ENCODE data around the gene ABCC1.

DNA sequence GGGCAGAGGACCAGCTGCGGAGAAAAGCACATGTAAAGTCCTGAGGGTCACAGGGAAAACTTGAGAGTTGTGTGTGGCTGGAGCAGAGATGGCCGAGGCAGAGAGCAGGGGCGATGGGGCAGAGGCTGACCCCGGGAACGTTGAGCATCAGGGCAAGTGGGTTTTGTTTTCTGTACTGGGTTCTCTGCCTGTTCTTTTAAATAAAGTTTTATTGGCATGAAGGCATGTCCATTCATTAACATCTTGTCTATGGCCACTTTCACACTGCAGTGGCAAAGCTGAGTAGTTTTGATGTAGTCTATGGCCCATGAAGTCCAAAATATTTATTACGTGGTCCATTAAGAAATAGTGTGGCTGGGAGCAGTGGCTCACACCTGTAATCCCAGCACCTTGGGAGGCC lies 64.4 kb downstream of the ABCC1 start:
- TF ChIP-seq, protein P1, sequence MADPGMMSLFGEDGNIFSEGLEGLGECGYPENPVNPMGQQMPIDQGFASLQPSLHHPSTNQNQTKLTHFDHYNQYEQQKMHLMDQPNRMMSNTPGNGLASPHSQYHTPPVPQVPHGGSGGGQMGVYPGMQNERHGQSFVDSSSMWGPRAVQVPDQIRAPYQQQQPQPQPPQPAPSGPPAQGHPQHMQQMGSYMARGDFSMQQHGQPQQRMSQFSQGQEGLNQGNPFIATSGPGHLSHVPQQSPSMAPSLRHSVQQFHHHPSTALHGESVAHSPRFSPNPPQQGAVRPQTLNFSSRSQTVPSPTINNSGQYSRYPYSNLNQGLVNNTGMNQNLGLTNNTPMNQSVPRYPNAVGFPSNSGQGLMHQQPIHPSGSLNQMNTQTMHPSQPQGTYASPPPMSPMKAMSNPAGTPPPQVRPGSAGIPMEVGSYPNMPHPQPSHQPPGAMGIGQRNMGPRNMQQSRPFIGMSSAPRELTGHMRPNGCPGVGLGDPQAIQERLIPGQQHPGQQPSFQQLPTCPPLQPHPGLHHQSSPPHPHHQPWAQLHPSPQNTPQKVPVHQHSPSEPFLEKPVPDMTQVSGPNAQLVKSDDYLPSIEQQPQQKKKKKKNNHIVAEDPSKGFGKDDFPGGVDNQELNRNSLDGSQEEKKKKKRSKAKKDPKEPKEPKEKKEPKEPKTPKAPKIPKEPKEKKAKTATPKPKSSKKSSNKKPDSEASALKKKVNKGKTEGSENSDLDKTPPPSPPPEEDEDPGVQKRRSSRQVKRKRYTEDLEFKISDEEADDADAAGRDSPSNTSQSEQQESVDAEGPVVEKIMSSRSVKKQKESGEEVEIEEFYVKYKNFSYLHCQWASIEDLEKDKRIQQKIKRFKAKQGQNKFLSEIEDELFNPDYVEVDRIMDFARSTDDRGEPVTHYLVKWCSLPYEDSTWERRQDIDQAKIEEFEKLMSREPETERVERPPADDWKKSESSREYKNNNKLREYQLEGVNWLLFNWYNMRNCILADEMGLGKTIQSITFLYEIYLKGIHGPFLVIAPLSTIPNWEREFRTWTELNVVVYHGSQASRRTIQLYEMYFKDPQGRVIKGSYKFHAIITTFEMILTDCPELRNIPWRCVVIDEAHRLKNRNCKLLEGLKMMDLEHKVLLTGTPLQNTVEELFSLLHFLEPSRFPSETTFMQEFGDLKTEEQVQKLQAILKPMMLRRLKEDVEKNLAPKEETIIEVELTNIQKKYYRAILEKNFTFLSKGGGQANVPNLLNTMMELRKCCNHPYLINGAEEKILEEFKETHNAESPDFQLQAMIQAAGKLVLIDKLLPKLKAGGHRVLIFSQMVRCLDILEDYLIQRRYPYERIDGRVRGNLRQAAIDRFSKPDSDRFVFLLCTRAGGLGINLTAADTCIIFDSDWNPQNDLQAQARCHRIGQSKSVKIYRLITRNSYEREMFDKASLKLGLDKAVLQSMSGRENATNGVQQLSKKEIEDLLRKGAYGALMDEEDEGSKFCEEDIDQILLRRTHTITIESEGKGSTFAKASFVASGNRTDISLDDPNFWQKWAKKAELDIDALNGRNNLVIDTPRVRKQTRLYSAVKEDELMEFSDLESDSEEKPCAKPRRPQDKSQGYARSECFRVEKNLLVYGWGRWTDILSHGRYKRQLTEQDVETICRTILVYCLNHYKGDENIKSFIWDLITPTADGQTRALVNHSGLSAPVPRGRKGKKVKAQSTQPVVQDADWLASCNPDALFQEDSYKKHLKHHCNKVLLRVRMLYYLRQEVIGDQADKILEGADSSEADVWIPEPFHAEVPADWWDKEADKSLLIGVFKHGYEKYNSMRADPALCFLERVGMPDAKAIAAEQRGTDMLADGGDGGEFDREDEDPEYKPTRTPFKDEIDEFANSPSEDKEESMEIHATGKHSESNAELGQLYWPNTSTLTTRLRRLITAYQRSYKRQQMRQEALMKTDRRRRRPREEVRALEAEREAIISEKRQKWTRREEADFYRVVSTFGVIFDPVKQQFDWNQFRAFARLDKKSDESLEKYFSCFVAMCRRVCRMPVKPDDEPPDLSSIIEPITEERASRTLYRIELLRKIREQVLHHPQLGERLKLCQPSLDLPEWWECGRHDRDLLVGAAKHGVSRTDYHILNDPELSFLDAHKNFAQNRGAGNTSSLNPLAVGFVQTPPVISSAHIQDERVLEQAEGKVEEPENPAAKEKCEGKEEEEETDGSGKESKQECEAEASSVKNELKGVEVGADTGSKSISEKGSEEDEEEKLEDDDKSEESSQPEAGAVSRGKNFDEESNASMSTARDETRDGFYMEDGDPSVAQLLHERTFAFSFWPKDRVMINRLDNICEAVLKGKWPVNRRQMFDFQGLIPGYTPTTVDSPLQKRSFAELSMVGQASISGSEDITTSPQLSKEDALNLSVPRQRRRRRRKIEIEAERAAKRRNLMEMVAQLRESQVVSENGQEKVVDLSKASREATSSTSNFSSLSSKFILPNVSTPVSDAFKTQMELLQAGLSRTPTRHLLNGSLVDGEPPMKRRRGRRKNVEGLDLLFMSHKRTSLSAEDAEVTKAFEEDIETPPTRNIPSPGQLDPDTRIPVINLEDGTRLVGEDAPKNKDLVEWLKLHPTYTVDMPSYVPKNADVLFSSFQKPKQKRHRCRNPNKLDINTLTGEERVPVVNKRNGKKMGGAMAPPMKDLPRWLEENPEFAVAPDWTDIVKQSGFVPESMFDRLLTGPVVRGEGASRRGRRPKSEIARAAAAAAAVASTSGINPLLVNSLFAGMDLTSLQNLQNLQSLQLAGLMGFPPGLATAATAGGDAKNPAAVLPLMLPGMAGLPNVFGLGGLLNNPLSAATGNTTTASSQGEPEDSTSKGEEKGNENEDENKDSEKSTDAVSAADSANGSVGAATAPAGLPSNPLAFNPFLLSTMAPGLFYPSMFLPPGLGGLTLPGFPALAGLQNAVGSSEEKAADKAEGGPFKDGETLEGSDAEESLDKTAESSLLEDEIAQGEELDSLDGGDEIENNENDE (IDR thresholded peaks at IDR 0.05; ENCODE audit: insufficient replicate concordance, low read length): no peak
- TF ChIP-seq POLR2AphosphoS5 (IDR thresholded peaks at IDR 0.05; ENCODE audit: low read depth, low read length): no peak
- no peak for TF ChIP-seq YY1 (IDR thresholded peaks at IDR 0.05; ENCODE audit: low read depth, low read length)
- TF ChIP-seq, protein P2, sequence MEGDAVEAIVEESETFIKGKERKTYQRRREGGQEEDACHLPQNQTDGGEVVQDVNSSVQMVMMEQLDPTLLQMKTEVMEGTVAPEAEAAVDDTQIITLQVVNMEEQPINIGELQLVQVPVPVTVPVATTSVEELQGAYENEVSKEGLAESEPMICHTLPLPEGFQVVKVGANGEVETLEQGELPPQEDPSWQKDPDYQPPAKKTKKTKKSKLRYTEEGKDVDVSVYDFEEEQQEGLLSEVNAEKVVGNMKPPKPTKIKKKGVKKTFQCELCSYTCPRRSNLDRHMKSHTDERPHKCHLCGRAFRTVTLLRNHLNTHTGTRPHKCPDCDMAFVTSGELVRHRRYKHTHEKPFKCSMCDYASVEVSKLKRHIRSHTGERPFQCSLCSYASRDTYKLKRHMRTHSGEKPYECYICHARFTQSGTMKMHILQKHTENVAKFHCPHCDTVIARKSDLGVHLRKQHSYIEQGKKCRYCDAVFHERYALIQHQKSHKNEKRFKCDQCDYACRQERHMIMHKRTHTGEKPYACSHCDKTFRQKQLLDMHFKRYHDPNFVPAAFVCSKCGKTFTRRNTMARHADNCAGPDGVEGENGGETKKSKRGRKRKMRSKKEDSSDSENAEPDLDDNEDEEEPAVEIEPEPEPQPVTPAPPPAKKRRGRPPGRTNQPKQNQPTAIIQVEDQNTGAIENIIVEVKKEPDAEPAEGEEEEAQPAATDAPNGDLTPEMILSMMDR (IDR thresholded peaks at IDR 0.05; ENCODE audit: control extremely low read depth in 1 of 3, insufficient read depth in 1 of 3, low read depth in 1 of 3, low read length in 3 of 3): no peak
- no peak for TF ChIP-seq POLR2A (IDR thresholded peaks at IDR 0.05; ENCODE audit: control extremely low read depth in 1 of 2, low read depth in 2 of 2, low read length in 2 of 2)
- no peak for TF ChIP-seq CBX8 (IDR thresholded peaks at IDR 0.05; ENCODE audit: borderline replicate concordance, low read depth, low read length)
- no peak for TF ChIP-seq TAF1 (IDR thresholded peaks at IDR 0.05; ENCODE audit: low read depth, low read length)
- no peak for TF ChIP-seq EZH2 (IDR thresholded peaks at IDR 0.05; ENCODE audit: low read depth, low read length, severe bottlenecking)
- no peak for TF ChIP-seq EP300 (IDR thresholded peaks at IDR 0.05; ENCODE audit: borderline replicate concordance in 1 of 2, low read depth in 2 of 2, low read length in 2 of 2)
- no peak for TF ChIP-seq JUND (IDR thresholded peaks at IDR 0.05; ENCODE audit: low read length)
- no peak for TF ChIP-seq JUN (IDR thresholded peaks at IDR 0.05; ENCODE audit: low read depth, low read length)
- TF ChIP-seq BACH1 (IDR thresholded peaks at IDR 0.05; ENCODE audit: low read length): no peak
